Colonic mucosa (tissue), 4 donors: ENCODE measurements around the gene MYO7B. TPM values are rescaled to one million over a fixed set of nuclear protein-coding genes. Genes with fewer than 3 reads are reported as not detected.

Experiments used
- DNase-seq: peaks from one replicate; pipeline ENCODE4 v3.0.0-alpha.2; 2020
- H3K27ac ChIP-seq: fragments of 200-600 bp; one replicate; pipeline ENCODE4 v1.8.0; 2021
- H3K27me3 ChIP-seq: fragments of 200-600 bp; one replicate; pipeline ENCODE4 v1.8.0; 2021
- H3K36me3 ChIP-seq: fragments of 200-600 bp; one replicate; pipeline ENCODE4 v1.8.0; 2021
- H3K4me1 ChIP-seq: fragments of 200-600 bp; one replicate; pipeline ENCODE4 v1.8.0; 2021; ENCODE audit warnings: mild to moderate bottlenecking
- H3K4me3 ChIP-seq: fragments of 200-600 bp; one replicate; pipeline ENCODE4 v1.8.0; 2021
- H3K9ac ChIP-seq, 2 donors: one replicate each; pipeline ENCODE4 v1.7.0; 2013; ENCODE audit warnings: control low read depth in 2 of 2, low read depth in 2 of 2, low read length in 2 of 2
- H3K9me3 ChIP-seq: fragments of 200-600 bp; one replicate; pipeline ENCODE4 v1.8.0; 2021
- CTCF ChIP-seq: fragments of 200-600 bp; IDR thresholded peaks from one replicate; pipeline ENCODE4 v1.8.0; 2022; ENCODE audit warnings: antibody characterized with exemption, mild to moderate bottlenecking
- intact Hi-C: fragments of 100-400 bp; cut with DNase I; formaldehyde crosslinking; loops from one replicate; pipeline ENCODE4 v1.14.1; 2022
- total RNA-seq, 2 donors: library from RNA; stranded (reverse); fragmentation: NEBNext Ultra II Directional in 1 of 2; extraction: Animal tissue kit (Norgen Biotek cat#: 25700) in 1 of 2; gene quantifications; one replicate each; pipeline ENCODE4 v1.2.1, GENCODE V29; 2021
- donor health status: healthy.
- donor health status: DM: no; HTN: no; CAD: no.
- donor health status: DM: no; HTN: no; CAD: no.

The MYO7B gene
- total RNA-seq, 2 donors from 2014 or later, result 159 to 218 TPM

- Histone ChIP-seq H3K27ac (no peak overlapping the region), H3K4me1 (no peaks in the 10 kb centered on the region), H3K36me3 (peaks cover 6% of the 10 kb centered on the region), H3K9me3 (no peaks in the 10 kb centered on the region), H3K4me3 (no peak overlapping the region), H3K27me3 (no peaks in the 10 kb centered on the region), H3K9ac (no peak overlapping the region)
- no peak for TF ChIP-seq CTCF
- no peak for DNase-seq
- intact Hi-C loops, result no loop called here
Observed at GRCh38 chr2:127605691-127606263, 70.3 kb downstream of the MYO7B start.

GRCh38 chr2:127606625-127607398, 71.3 kb downstream of the MYO7B start:
- no peak overlapping the region for H3K27ac ChIP-seq
- no peaks in the 10 kb centered on the region for H3K27me3 ChIP-seq
- TF ChIP-seq CTCF, result no peak
- H3K4me1 ChIP-seq, result no peaks in the 10 kb centered on the region
- H3K9ac ChIP-seq, result no peak overlapping the region
- DNase-seq, result no peak
- H3K4me3 ChIP-seq, result no peak overlapping the region
- intact Hi-C loops, result no loop called here
- H3K9me3 ChIP-seq, result no peaks in the 10 kb centered on the region
- peaks cover 6% of the 10 kb centered on the region for H3K36me3 ChIP-seq

- no peaks in the 10 kb centered on the region for H3K4me1 ChIP-seq
- H3K27ac ChIP-seq, result no peak overlapping the region
- TF ChIP-seq CTCF, result no peak
- no peaks in the 10 kb centered on the region for H3K9me3 ChIP-seq
- intact Hi-C loops, result no loop called here
- peaks cover 2% of the 10 kb centered on the region for H3K36me3 ChIP-seq
- no peaks in the 10 kb centered on the region for H3K27me3 ChIP-seq
- H3K9ac ChIP-seq, result no peak overlapping the region
- no peak overlapping the region for H3K4me3 ChIP-seq
- no peak for DNase-seq
Observed at GRCh38 chr2:127607399-127607908, 72.0 kb downstream of the MYO7B start.

GRCh38 chr2:127608061-127609030, 72.9 kb downstream of the MYO7B start:
- H3K27me3 ChIP-seq, result no peaks in the 10 kb centered on the region
- H3K9me3 ChIP-seq, result no peaks in the 10 kb centered on the region
- no peaks in the 10 kb centered on the region for H3K36me3 ChIP-seq
- H3K9ac ChIP-seq, result no peak overlapping the region
- no peak overlapping the region for H3K4me3 ChIP-seq
- intact Hi-C loops, result no loop called here
- H3K4me1 ChIP-seq, result no peaks in the 10 kb centered on the region
- TF ChIP-seq CTCF, result no peak
- DNase-seq, result no peak
- H3K27ac ChIP-seq, result no peak overlapping the region

GRCh38 chr2:127609031-127609751, 73.7 kb downstream of the MYO7B start:
- Histone ChIP-seq H3K27ac (no peak overlapping the region), H3K4me1 (no peaks in the 10 kb centered on the region), H3K36me3 (peaks cover 3% of the 10 kb centered on the region), H3K4me3 (no peak overlapping the region), H3K9ac (no peak overlapping the region), H3K27me3 (no peaks in the 10 kb centered on the region), H3K9me3 (no peaks in the 10 kb centered on the region)
- intact Hi-C loops, result no loop called here
- TF ChIP-seq CTCF, result no peak
- DNase-seq, result no peak
